ENCODE data around the gene CCDC124.

DNA sequence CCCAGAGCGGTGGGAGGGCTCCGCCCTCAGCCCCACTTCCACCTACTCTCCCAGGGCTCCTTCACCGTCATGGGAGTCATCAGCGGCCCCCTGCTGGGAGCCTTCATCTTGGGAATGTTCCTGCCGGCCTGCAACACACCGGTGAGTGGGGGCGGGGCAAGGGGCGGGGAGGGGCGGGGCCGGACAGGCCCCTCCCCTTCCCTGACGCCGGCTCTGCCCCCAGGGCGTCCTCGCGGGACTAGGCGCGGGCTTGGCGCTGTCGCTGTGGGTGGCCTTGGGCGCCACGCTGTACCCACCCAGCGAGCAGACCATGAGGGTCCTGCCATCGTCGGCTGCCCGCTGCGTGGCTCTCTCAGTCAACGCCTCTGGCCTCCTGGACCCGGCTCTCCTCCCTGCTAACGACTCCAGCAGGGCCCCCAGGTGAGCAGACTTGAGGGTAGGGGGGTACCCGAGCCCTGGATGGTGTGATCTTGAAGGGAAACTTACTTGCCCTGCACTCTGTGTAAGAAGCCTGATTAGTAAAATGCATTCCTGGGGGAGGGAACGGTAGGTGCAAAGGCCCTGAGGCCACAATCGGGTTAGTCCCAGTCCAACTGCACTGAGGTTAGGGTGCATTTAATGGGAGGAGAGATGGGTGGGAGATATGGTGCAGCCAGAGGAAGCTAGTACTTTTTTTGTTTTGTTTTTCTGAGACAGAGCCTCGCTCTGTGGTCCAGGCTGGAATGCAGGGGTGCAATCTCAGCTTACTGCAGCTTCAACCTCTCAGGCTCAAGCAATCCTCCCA lies 49.0 kb upstream of the CCDC124 start:
- no peak for TF ChIP-seq POLR2A (IDR thresholded peaks at IDR 0.05)
- TF ChIP-seq, protein P1, sequence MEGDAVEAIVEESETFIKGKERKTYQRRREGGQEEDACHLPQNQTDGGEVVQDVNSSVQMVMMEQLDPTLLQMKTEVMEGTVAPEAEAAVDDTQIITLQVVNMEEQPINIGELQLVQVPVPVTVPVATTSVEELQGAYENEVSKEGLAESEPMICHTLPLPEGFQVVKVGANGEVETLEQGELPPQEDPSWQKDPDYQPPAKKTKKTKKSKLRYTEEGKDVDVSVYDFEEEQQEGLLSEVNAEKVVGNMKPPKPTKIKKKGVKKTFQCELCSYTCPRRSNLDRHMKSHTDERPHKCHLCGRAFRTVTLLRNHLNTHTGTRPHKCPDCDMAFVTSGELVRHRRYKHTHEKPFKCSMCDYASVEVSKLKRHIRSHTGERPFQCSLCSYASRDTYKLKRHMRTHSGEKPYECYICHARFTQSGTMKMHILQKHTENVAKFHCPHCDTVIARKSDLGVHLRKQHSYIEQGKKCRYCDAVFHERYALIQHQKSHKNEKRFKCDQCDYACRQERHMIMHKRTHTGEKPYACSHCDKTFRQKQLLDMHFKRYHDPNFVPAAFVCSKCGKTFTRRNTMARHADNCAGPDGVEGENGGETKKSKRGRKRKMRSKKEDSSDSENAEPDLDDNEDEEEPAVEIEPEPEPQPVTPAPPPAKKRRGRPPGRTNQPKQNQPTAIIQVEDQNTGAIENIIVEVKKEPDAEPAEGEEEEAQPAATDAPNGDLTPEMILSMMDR (IDR thresholded peaks at IDR 0.05): no peak

All from thyroid gland (tissue), 4 donors.